GM18868 (cell line): ENCODE data around the gene PTPRR.

Experiments
- ATAC-seq: cut with Tn5 transposase; IDR thresholded peaks from one replicate; pipeline ENCODE4 v1.9.1; 2021; ENCODE audit warnings: mild to moderate bottlenecking, moderate library complexity; ENCODE audit not compliant: unreplicated experiment

PTPRR gene

DNA sequence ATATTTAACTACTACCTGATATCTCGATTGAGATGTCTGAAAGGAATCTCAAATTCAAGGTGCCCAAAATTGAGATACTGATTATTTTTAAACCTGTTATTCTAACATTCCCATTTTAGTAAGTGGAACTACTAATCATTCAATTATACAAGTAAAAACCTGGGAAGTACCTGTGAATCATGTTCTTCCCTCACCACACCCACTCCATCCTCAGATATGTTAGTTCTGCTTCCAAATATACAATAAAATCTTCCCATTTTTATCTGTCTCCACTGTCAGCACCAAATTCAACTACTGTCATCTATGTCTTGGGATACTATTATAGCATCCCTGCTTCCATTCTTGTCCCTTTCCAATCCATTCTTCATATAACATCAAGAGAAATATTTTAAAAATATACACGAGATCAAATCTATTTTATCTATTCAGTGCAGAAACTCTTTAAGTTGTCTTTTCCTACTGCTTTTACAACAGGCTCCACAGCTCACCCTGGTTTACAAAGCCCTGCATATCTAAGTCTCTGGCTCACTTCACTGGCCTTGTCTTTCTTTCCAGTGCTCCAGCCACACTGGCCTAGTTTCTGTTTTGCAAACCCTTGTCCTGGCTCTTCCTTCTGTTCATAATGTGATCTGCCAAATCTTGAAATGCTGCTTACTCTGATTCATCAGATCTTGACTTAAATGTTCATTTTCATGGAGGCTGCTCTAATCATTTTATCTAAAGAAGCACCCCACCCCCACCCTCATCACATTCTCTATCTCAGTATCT lies 122.3 kb downstream of the PTPRR start:
- ATAC-seq: no peak

DNA sequence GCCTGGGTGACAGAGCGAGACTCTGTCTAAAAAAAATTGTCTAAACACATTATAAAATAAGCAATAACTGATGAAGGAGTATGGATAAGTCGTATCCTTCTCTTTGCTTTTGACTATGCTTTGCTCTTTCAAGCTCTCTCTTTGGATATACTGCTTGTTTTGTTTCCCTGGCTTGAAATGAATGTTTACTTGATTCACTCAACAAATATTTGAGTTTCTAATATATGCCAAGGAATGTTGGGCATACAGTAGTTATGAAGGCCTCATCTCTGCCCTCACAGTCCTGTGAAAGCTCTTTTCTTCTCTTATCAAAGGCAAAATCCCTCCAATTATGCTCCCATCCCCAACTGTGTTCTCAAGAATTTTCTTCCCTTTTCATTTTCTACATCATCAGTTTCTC lies 123.5 kb downstream of the PTPRR start:
- ATAC-seq: no peak

DNA sequence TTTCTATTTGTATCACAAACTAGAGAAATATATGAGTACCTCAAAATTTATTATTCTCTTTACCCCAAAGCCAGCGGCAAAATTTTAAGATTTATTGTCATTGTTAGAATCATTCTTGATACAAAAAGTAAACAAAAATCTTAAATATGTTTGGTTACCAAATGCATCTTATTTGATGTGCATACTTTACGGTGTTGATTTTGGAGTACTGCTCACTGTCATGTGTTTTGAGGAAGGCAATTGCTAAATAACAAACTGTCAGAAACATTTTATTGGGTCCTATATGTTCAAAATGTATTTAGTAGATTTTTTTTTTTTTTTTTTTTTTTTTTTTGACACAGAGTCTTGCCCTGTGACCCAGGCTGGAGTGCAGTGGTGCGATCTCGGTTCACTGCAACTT lies 124.9 kb downstream of the PTPRR start:
- ATAC-seq: no peak

DNA sequence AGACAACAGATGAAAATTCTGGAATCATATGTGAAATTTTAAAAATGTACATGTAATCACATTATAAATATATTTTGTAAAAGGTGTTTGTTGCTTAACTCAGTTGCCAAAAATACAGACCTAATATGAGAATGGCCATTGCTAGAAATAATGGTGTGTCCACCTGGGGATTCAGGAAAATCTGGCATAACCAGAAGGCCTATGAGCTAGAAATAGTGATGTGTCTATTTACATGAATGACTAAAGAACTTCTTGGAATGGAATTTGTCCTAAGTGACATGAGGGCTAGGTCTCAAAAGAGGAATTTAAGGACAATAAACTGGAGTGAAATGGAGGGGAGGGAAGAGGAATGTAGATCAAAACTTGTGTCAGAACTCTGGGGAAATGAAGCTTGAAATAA lies 126.4 kb downstream of the PTPRR start:
- no peak for ATAC-seq

DNA sequence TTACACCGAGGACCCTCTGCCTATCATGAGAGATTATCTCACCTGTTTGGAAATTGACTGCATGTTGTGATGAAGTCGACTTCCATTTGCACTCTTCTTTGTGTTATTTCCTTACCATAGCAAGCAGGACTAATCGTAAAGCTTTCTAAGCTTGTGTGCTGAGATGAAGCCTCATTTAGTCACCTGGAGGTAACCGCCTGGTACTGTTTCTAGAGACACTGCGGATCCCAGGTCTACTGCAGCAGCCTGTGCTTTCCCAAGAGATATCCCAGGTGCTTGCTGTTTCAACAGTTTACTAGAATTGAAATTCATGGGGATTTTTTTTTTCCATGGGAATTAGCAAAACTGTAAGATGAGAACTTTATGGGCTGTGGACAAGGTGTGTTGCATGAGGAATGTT lies 131.8 kb downstream of the PTPRR start:
- ATAC-seq: no peak

DNA sequence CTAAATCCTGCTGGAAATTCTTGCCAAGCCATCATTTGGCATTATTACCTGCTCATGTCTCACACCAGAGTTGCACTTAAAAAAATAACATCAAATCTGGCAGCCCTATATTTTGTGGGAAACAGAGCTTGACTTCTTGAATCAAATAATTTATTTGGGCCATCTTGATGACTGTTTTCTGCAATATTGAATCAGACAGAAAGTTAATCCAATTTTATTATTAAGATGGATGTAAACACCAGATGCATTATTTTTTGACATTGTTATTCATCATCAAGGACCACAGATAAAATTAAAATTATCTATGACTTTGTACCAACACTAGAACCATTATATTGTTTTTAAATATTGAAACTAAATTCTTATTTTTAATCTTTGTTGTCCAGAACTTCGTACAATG lies 132.9 kb downstream of the PTPRR start:
- ATAC-seq: no peak

DNA sequence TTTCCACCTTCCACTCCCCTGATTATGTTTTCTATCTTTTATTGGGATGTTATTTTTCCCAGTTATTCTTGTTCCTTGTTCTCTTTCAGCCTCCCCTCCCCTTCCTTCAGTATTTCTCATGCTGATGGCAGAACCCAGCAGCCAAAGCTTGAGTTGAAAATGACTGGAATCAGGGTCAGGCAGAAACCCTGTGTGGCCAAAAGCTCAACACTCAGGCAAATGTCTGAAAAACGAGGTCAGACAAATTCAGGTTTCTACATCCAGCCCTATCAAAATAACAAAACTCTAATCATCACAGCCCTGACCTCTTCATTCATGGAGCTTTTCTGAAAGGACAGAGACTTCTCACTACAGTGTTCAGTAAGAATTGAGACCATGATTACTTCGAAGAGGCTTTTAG lies 134.6 kb downstream of the PTPRR start:
- no peak for ATAC-seq

DNA sequence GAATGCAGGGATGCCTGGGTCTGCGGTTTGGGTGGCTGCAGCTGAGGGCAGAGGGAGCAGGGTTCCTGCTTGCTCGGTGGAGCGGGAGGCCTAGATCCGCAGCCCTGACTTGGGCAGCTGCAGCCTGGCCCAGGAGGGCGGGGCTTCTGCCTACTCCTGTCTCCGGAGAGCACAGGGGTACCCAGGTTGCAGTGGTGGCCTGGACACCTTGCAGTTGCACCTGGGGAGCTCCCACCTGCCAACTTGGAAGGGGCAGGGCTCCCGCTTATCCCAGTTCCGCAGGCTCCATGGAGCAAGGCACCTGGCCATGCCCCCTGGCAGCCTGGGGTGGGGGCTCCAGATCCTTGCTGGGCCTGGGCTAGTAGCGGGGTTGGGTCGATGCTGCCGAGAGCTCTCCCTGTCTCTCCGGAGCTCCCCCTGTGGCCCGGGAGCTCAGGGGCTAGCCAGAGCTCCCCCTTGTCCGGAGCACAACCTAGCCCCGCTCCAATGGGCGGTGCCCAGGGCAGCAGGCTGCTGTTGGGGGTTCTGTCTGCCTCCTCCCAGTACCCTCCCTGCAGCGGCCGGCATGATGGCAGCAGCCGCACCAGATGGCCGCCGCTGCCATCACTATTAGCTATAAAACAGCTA lies 136.4 kb downstream of the PTPRR start:
- no peak for ATAC-seq

DNA sequence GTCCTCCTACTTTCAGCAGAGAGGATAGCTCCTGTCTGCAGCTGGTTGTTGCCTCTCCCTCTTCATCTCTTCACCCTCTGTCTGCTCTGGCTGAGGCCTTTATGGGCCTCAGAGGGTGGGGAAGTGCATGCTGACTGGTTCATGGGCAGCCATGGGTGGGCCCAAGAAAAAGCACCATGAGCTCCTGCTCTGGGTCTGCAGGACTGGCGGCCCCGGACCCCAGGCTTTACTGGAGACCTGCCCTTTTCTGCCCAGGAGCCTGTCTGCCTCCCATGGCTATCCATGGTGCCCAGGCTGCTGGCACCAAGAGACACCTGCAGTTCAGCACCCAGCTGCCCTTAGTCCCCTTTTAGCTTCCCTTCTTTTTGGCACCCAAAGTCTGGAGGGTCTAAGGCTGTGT lies 137.1 kb downstream of the PTPRR start:
- ATAC-seq: no peak

DNA sequence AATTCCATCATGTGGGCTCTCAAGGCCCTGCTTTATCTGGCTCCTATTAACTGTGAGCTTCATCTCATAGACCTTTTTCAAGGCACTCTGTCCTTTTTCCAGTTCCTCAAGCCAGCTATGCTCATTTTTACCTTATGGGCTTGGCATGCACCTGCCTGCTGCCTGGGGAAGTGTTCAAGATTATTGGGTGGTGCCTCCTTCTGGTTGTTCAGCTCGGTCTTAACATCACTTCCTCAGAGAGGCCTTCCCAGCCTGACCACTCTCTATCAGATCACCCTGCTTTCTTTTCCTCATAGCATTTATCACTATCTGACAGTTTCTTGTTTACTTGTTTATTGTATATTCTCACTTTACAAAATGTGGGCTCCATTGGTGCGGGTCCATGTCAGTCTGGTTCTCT lies 141.3 kb downstream of the PTPRR start:
- ATAC-seq: no peak

DNA sequence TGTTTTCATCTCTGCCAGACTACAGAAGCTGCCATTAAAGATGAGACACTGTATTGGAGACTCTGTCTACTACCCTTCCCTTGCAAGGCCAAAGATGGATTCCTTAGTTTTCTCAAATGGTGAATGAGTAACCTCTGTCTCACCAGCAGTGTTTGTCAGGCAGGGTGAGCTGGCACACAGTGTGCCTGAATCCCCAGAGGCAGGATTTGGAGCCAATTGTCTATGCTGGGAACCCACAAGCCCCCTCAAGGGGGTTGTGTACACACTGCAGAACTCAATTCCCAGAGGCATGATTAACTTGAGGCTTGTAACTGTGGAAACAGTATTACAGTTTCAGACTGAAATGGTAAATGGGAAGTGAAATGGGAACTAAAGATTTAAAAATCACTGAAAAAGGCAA lies 146.5 kb downstream of the PTPRR start:
- no peak for ATAC-seq

DNA sequence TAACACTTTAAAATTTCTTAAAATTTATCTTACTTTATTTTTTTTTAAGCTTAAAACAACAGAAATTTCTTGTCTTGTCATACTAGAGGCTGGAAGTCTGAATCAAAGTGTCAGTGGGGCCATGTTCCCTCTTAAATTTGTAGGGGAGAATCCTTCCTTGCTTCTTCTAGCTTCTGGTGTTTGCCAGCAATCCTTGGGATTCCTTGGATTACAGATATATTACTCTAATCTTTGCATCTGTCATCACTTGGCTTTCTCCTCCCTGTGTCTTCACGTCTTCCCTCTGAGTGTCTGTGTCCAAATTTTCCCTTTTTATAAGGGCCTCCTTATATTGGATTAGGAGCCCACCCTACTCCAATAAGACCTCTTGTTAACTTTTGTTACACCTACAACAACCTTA lies 147.7 kb downstream of the PTPRR start:
- no peak for ATAC-seq

DNA sequence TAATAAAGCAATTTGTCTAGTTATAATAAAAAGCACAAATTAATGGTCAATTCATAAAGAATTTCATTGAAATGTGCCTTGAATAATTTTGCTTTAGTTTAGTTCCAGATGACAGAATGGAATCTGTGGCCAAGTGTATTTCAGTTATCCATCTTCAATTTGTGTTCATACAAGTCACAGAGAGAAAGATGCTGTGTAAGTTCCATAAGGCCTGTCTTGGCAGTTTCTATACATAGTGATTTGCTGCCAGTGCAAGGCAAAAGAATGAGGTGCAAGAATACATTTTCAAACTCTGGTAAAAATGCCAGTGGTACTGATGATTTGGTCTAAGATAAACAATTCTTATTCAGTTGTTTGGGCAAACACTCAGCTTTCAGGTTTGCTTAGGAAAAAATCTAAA lies 149.0 kb downstream of the PTPRR start:
- ATAC-seq: no peak

DNA sequence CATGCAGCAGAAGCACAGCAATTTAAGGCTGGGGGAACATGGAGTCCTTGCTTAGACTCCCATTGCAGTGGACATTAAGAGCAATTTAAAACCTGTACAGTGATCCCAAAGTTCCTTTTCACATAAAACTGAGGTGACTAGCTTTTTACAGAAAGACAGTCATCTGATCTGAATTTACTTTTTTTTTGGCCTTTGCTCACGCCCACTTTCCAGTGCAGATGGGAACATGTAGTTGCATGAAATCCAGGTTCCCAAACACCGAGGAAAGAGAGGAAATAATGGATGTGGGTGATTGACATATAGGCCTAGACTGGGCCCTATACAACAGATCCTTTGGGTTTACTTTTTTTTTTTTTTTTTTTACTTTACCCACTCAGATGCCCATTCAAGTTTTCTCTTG lies 156.9 kb downstream of the PTPRR start:
- ATAC-seq: no peak

DNA sequence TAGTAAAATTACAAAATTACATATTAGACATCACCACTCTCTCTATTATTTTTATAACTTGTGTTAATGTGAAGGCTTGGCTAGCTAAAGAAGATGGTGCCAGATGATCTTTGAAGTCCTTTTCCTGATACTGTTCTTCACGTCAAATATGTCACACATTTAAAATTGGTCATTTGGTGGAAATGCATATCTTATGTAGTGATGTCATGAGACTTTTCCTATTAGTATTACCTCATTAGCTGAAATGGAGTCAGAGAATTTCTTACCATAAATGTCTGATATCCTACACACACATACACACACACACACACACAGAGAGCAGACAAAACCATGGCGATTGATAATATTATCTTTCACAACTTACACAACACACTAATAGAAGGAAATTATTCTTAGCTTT lies 158.5 kb downstream of the PTPRR start:
- no peak for ATAC-seq

DNA sequence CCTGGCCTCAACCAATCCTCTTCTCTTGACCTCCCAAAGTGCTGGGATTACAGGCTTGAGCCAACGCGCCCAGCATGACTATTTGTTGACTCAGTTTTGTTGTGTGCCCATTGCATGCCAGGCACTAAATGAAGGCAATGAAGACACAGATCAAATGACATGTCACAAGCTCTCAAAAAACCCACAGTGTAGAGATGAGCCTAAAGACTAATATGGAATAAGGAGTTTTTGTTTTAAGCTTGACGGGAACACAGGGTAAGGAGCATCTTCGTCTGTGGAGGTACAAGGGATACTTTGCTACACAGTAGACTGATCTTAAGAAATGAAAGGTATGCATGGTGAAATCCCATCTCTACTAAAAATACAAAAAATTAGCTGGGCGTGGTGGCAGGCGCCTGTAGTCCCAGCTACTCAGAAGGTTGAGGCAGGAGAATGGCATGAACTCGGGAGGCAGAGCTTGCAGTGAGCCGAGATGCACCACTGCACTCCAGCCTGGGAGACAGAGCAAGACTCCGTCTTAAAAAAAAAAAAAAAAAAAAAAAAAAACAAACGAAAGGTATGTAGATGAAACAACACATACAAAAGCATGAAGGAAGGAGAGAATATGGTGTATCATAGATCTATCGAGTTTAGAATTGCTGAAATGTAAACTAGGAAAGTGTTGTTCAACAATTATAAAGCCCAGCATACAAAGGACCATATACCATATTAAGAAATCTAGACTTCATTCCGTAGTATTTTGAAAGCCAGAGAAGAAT lies 161.2 kb downstream of the PTPRR start:
- ATAC-seq: no peak

DNA sequence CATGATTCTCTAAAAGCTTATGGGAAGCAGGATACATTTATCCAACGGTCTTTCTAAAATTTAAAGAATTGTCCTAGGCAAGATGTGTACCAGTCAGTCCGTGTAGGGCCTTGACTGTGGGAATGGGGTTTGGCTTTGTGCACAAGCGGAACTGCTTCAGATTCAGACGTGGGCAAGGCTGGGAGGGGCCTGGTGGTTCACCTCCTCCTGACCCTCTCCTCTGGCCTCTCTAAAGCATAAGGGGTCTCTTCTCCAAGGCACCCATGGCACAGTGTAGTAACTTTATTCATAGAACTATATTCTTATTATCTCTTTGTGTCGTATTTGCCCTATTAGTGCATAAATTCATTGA lies 162.1 kb downstream of the PTPRR start:
- no peak for ATAC-seq

DNA sequence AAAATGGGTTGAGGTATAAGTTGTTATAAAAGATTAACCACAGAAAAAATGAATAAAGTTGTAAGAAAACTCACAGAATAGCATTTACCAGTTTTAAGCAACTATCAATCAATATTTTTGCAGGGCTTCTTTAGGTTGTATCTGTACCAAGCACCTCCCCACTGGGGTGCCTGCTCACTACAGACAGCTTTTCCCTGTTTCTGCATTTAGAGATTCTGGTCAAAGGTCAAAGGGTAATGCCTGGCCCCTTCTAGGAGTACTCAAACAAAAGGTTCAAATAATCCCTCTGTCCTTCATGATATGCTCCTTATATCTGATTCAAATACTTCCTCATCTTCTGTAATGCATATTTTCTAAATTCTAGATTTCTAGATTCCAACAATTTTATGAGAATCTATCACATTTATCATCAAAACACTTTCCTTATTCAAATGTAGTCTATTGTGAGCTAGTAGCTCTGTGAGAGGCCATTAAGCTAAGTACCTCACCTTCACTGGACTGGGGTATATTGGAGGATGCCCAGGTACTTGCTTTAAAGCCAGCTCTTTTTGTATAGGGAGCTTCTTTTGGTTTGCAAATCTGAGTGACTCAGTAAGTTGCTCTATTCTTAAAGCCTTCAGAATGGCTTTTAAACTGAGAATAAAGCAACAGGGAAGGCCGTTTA lies 162.6 kb downstream of the PTPRR start:
- ATAC-seq: no peak

DNA sequence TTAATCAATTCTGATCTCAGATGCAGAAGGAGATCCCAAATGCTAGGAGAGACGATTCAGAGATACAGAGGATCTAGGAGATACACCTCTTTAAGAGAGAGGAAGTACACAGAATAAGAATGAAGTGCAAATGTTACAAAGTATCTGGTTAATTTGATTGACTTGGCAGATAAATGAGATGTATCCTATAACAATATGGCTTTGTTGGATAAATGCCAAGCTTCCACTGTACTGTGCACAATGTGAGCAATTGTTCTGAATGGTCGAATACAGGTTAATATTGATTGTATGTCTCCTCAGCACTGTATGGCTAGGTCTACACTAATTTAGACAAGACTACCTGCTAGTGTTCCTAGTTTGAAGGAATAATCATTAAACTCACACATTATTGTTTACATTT lies 163.7 kb downstream of the PTPRR start:
- ATAC-seq: no peak

DNA sequence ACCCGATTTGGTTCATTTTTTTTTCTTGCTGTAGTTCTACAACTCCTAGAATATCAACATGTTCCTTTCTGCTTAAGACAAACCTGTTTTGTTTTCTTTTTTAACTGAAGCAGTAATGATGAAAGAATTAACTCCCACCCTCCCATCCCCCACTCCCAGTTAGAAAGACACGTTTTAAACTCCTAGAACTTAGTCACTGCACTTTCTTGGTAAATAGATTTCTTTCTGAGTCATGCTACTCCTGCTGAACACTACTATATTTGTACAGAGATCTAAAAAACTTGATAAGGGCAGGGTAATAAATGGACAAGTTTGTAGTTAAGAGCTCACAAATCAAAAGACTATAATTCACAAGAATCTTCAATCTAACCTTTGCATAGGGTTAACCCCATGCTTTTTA lies 164.4 kb downstream of the PTPRR start:
- no peak for ATAC-seq

DNA sequence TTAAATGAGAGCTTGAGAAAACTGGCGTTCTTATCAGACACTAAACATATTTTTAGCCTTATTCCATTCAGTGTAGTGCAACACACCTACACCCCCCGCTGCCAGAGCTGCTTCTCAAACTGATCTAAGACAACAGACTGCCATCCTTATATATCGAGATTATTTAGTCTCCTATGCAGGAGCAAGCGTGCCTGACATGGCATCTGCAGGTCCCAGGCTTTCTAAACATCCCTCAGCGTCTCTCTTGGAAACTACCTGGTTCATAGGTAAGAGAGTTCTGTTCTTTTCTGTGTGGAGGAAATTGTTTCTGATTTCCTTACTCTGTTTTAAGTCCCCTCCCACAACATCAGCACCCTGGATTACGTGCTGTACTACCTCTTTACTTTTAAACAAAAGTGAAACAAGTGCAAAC lies 166.2 kb downstream of the PTPRR start:
- no peak for ATAC-seq

DNA sequence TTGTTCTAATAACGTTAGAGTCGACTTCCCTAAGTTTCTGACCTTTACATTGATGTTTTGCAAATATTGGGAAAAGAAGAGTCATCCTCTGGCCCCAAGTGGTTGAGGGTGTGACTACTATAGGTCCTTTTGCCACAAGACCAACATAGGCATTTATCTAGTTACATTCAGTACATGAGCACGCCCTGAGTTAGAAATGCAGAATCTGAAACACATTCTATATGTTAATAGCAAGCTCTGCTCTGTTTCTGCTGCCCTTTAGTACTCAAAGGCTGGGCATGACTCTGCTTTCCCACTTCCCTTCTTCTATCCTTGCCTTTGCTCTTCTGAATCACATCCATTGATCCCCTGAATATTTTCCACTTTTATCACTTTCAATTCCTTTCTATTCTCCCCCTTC lies 168.2 kb downstream of the PTPRR start:
- ATAC-seq: no peak
